ENCODE results near the gene HIVEP3.

DNA sequence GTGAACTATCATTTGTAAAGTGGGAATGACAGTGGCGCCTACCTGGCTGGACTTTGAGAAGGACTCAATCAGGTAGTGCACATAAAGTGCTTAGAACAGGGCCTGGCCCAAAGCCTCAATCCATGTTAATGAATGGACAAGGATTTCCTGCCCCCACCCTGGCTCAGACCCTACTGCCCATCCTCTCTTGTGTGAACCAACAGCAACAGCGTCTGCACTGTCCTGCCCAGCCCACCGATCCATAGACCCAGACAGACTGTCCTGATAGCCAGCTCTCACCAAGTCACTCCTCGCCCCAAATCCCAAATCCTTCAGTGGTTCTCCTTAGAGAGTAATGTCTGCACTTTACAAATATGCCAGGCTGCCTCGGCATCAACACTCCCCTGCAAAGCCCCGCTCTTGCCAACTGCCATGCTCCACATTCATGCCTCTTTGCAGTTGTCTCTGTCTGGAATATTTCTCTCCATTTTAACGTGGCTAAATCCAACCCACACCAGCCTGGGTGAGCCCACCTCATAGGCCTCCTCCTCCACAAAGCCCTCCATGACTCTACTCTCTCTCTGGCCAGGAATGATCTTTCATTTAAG lies 276.7 kb downstream of the HIVEP3 start:
- TF ChIP-seq, protein P1, sequence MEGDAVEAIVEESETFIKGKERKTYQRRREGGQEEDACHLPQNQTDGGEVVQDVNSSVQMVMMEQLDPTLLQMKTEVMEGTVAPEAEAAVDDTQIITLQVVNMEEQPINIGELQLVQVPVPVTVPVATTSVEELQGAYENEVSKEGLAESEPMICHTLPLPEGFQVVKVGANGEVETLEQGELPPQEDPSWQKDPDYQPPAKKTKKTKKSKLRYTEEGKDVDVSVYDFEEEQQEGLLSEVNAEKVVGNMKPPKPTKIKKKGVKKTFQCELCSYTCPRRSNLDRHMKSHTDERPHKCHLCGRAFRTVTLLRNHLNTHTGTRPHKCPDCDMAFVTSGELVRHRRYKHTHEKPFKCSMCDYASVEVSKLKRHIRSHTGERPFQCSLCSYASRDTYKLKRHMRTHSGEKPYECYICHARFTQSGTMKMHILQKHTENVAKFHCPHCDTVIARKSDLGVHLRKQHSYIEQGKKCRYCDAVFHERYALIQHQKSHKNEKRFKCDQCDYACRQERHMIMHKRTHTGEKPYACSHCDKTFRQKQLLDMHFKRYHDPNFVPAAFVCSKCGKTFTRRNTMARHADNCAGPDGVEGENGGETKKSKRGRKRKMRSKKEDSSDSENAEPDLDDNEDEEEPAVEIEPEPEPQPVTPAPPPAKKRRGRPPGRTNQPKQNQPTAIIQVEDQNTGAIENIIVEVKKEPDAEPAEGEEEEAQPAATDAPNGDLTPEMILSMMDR (IDR thresholded peaks at IDR 0.05; ENCODE audit: borderline replicate concordance, extremely low read depth, low read length, poor library complexity, severe bottlenecking): no peak
- TF ChIP-seq EZH2 (IDR thresholded peaks at IDR 0.05; ENCODE audit: borderline replicate concordance, low read depth, low read length, severe bottlenecking): no peak

Measured in DND-41 (cell line).